GM19372 (cell line): ENCODE measurements around the gene GPX2.

Experiments used
- ATAC-seq: cut with Tn5 transposase; IDR thresholded peaks from one replicate; pipeline ENCODE4 v1.9.1; 2021; ENCODE audit warnings: mild to moderate bottlenecking, low read depth, moderate library complexity; ENCODE audit not compliant: unreplicated experiment

The GPX2 gene

GRCh38 chr14:64943556-64943955, 1.0 kb upstream of the GPX2 start:
- ATAC-seq, result no peak

GRCh38 chr14:64940336-64940910, 2.1 kb downstream of the GPX2 start:
- ATAC-seq, result no peak

- ATAC-seq, result no peak
These were observed 2.7 kb downstream of the GPX2 start for GRCh38 chr14:64939817-64940190.

- ATAC-seq, result no peak
These were observed 3.4 kb downstream of the GPX2 start for GRCh38 chr14:64938972-64939816.

- no peak for ATAC-seq
These were observed 4.7 kb downstream of the GPX2 start for GRCh38 chr14:64937821-64938193.

GRCh38 chr14:64937171-64937820, 5.2 kb downstream of the GPX2 start:
- no peak for ATAC-seq

GRCh38 chr14:64935508-64935907, 7.0 kb downstream of the GPX2 start:
- no peak for ATAC-seq

GRCh38 chr14:64934338-64934929, 8.1 kb downstream of the GPX2 start:
- ATAC-seq, result no peak

GRCh38 chr14:64932231-64932630, 10.3 kb downstream of the GPX2 start:
- ATAC-seq, result no peak

GRCh38 chr14:64931123-64931522, 11.4 kb downstream of the GPX2 start:
- ATAC-seq, result no peak

GRCh38 chr14:64930085-64930843, 12.3 kb downstream of the GPX2 start:
- no peak for ATAC-seq

- ATAC-seq, result no peak
These were observed 13.6 kb downstream of the GPX2 start for GRCh38 chr14:64929014-64929359.

- ATAC-seq, result peak; percentile 68
These were observed 14.1 kb downstream of the GPX2 start for GRCh38 chr14:64928239-64929013.

GRCh38 chr14:64927031-64927430, 15.5 kb downstream of the GPX2 start:
- ATAC-seq, result no peak

GRCh38 chr14:64926398-64926995, 16.0 kb downstream of the GPX2 start:
- ATAC-seq, result no peak

GRCh38 chr14:64923015-64923414, 19.5 kb downstream of the GPX2 start:
- no peak for ATAC-seq

GRCh38 chr14:64920465-64920864, 22.1 kb downstream of the GPX2 start:
- no peak for ATAC-seq

GRCh38 chr14:64919618-64920017, 22.9 kb downstream of the GPX2 start:
- no peak for ATAC-seq

GRCh38 chr14:64919215-64919614, 23.3 kb downstream of the GPX2 start:
- no peak for ATAC-seq

- no peak for ATAC-seq
These were observed 24.3 kb downstream of the GPX2 start for GRCh38 chr14:64918216-64918615.
